Hippocampal formation (tissue), 2 donors: ENCODE data around the gene PTPRN2.
"Not testable (repeated sequence)": the region's sequence is repeated elsewhere in the genome, so short reads cannot be mapped to it uniquely, and the experiment has no call there.

Experiments
- DNase-seq, 2 donors: peaks; one replicate each; lab custom pipeline; 2025; lab: John Stamatoyannopoulos, UW

PTPRN2 gene

DNA sequence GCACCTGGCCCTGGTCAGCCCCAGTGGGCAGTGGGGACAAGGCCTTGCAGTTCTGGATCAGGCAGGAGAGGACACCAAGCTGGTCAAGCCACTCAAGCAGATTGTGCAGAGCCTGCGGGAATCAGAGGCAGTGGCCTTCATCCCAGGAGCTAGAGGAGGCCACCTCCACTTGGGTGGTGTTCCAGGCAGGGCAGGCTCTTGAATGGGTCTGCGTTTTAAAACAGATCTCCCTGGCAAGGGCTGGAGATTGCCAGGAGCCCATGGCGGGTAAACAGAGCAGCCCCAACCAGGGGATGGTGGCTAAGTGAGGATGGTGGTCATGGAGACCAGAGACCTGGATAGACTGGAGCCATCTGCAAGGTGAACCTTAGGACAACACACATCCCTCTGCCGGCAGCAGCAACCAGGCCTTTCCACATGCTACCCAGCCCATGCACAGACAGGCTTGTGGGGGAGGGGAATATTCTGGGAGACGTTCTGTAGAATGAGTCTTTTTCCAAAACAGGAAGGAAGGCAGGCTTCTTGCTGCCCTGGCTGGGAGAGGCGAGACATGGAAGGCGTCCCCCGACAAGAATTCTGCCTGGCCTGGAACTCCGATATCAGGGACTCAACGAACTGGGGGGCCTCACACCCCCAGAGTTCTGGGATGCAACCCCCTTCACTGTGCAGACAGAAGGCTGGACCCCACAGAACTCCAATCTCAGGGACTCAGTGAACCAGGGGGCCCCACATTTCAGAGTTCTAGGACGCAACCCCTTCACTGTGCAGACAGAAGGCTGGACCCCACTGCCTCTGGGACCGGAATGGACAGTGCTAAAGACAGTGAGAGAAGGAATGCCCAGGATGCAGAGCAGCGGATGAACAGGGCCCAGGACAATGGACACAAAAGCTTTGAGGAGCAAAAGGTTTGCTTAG lies 264.8 kb downstream of the PTPRN2 start:
- DNase-seq: no peak

DNA sequence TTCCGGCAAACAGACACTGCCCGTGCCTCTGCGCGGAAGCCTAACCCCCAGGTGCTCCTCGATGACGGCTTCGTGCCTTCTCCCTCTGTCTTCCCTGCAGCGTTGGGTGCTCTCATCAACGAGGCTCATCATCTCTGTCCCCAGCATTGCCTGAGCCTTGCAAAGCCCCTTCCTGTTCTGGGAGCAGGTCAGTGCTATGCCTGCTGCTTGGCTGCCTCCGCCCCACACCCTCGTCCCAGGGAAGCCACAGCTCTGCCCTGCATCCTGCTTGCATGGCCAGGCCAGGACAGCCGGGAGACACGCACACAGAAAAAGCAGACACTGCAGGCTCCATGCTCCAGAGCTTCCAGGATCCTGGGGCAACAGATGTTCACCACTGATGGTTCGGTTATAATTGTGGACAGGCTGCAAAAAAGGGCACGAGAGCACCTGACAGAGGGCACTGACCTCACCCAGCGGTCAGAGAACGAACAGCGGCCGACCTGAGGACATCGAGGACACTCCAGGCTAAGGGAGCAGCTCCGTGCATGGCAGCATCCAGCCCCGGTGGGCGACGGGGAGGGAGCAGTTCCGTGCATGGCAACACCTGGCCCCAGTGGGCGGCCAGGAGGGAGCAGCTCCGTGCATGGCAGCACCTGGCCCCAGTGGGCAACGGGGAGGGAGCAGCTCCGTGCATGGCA lies 265.5 kb downstream of the PTPRN2 start:
- no peak for DNase-seq

DNA sequence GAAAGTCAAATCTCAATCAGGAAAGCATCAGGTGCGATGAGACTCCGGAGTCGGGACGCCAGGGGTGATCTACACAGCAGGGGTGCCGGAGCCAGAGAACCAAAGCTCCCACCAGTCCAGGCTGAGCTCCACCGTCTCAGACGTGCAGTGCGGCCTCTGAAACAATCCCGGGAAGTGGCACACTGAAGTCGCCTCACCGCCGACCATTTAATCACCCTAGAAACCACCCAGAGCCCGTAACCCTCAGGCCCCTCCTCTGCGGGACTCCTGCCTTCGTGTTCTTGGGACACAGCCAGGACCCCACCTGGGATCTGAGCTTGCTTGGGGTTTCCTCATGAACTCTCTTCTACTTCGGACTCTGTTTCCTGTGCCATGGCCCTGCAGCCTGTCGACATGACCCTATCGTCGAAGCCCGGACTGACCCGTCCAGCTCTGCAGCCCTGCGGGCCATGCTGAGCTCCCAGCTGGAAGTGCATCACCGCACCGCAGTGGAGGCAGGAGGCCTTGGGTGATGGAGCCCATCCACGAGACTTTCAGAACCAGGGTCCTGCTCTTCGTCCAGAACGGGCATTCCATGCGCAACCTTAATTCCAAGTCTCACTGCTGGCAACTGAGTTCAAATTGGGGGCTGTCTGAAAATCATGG lies 266.4 kb downstream of the PTPRN2 start:
- DNase-seq: no peak

DNA sequence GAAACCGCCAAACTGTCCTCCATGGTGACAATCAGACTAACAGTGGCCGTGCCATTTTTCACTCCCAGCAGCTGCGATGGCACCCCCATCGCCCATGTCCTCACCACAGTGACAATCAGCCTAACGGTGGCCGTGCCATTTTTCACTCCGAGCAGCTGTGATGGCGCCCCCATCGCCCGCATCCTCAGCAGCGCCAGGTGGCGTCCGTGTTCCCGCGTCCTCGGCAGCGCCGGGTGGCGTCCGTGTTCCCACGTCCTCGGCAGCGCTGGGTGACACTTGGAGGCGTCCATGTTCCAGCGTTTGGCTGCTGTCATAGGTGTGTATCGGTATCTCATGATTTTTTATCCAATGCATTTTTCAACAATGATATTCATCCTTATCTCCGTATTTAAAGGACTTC lies 267.3 kb downstream of the PTPRN2 start:
- no peak for DNase-seq

DNA sequence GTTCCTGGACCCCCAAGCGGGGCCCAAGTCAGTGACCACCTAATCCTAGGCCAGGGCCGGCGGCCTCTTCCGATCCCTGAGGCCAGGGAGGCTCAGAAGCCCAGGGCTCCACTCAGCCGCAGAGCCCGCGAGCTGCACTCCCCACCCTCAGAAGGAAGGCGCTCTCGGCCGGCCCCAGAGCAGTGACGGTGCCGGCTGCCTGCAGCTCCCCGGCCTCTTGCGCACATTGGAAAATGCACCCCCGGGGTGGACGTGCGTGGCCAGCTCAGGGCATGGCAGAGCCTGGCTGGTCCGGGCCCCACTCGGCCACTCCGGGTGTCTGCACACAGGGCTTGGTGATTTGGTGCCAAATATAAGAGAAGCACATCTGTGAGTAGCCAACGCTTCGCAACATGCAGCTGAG lies 269.1 kb downstream of the PTPRN2 start:
- no peak for DNase-seq

DNA sequence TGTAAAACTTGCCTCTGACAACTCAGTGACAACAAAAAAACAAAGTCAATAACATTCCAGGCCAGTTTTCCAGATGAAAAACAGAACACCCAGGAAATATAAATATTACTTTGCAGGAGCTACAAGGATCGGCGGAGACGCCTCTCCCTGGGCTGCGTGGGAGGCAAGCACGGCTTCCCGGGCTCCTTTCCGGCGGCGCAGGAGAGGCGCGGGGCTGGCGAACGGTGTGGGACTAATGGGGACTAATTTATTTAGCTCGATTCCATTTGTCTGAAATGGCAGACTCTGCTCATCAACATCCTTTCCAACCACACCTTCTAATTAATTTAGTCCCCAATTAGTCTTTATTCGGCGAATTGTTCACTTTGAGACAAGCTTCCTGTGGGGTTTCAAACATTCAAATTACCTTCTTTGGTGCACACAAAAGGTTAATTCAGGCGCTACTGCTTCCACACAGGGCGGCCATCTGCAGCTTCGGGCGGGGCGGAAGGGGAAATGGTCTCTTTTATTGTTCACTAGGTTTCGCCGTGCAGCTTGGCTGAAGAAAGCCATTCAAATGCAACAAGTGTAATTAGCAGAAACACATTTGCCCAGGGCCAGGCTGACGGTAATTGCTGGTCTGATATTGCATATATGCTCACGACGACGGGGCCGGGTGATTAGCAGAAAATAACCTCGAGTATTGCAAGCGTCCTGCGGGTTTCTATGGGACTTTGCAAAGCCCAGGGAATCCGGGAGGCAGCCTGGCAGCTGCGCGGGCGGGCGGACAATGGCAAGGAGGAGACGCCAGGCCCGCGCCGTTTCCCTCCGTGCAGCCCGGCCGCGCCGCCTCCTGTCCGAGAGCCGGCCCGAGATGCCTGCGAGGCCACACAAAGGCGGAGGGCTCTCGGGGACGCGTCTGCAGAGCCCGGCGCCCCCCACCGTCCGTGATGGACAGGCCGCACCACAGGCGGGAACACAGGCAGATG lies 270.1 kb downstream of the PTPRN2 start:
- peak in 1 of 2 donors; percentile 27 for DNase-seq

DNA sequence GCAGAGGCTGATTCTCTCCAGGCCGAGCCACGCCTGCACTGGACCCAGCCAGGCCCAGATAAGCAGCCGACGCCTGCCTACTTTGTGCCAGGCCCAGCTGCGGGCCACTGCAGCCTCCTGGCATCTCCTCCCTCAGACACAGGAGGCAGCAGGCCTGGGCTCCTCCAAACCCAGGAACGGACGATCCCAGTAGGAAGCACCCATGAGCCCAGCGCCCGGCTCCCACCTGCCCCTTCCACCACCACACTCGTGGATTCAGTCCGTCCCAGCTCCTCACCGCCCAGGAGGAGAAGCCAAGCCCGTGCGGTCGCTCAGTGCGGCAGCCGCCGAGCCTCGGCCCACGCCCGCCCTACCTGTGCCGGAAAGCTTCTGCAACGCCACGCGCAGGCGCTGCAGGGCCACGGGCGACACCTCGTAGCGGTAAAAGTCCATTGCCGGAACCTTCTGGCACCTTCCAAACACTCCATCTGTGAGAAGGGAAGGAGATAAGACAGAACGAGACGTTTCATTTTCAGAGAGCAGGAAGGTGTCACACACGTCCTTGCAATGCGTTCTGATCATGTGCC lies 271.1 kb downstream of the PTPRN2 start:
- DNase-seq: no peak

DNA sequence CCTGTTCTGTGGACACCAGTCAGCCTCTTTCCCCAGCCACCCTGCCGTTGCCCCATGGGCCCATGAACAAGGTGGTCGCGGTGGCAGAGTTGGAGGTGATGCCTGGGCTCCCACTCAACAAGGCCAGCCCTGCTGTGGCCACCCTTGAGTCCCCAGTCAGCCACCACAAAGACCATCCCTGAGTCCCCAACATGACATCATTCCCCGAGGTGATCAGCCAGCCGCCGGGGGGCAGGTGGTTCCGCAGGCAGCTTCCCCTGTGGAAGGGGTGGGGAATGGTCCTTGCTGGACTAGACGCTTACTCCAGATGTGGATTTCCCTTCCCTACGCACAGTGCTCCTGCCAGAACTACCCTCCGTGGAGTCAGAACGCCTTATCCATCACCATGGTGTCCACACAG lies 271.7 kb downstream of the PTPRN2 start:
- no peak for DNase-seq

DNA sequence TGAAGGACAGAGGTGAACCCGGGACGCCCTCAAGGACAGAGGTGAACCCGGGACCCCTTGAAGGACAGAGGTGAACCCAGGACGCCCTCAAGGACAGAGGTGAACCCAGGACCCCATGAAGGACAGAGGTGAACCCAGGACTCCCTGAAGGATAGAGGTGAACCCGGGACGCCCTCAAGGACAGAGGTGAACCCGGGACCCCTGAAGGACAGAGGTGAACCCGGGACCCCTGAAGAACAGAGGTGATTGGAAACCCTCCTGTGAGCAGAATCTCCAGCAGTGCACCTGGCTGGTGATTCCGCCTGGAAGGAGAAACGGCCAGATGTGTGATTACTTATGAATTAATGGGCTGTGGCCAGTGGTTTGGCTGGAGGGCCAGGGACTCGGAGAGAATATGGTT lies 272.3 kb downstream of the PTPRN2 start:
- DNase-seq: no peak

DNA sequence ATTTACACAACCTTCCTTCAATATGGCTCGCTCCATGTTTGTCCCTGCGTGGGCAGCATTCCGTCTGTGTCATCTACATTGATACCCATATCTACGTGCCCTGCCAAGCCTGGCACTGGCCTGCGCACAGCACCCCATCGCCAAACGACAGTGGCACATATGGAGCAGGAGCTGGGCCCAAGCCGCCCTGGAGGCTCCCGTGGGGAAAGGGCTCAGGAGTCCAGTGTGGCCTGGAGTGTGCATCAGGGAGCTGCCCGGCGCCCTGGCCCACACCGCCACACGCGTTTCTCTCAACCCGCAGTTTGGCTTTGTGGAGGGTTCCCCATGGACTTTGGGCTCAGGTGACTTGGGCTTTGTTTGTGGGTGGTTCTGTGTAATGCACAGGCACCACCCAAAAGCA lies 273.2 kb downstream of the PTPRN2 start:
- no peak for DNase-seq

DNA sequence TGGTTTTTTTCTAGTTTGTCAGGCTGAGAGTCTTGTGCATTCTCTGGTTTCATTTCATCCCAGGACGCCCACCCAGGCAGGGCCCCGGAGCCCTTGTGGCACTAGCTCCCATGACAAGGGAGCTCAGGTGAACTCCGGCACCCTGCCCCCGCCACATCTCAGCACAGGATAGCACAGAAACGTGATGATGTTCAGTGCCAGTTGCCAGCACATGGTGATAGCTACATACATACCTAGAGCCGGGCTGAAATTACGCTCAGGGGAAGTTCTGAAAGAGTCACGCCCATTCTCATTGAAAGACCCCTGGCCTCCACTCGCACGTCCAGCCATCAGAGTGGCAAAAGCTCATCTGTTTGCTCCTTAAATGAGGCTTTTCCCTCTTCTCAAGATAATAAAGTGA lies 273.7 kb downstream of the PTPRN2 start:
- no peak for DNase-seq

DNA sequence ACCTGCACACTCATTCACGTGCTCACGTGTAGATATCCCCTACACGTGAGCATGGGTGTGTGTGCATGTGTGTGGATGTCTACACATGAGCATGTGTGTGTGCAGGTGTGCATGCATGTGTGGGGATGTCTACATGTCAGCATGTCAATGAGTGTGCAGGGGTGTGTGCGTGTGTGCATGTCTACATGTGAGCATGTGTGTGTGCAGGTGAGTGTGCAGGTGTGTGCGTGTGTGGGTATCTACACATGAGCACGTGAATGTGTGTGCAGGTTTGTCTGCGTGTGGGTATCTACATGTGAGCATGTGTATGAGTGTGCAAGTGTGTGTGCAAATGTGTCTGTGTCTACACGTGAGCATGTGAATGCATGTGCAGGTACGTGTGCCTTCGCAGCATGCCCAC lies 274.8 kb downstream of the PTPRN2 start:
- DNase-seq: no peak

DNA sequence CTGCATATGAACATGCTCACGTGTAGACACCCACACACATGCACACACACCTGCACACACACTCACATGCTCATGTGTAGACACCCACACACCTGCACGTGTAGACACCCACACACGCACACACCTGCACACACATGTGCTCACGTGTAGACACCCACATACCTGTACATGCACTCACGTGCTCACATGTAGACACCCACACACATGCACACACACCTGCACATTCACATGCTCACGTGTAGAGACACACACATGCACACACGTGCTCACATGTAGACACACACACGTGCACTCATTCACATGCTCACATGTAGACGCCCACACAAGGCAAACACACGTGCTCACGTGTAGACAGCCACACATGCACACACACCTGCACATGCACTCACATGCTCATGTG lies 275.8 kb downstream of the PTPRN2 start:
- no peak for DNase-seq

DNA sequence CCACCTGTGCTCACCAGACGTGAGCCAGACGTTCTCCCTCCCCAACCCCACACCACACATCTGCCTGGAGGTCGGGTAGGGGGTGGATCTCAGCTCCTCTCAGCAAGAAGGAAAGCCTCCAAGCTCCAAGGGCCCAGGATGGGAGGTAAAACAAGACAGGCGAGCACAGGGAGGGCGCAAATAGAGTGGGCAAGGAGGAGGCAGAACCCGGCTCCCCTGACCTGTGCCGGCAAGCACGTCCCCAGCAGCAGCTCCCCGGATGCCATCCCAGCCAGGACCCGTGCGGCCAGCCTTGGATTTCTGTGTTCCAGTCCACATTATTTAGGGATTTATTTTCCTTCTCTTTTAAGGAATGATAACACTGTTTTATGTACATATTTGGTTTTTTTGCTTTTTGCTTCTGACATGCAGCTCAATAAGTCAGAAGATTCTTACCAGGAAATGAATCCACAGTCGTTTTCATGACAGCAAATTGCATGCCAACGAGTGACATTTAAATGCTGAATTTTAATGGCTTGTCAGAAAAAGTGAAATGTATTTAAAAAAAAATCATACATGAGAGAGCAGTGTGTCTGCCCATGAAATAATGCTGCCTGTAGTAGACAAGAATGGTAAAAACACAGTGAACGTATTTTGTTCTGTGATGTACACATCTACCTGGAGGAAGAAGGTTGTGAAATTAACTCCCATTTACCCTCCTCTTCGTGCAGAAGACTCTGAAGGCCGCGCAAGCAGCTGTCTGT lies 276.5 kb downstream of the PTPRN2 start:
- DNase-seq: no peak

DNA sequence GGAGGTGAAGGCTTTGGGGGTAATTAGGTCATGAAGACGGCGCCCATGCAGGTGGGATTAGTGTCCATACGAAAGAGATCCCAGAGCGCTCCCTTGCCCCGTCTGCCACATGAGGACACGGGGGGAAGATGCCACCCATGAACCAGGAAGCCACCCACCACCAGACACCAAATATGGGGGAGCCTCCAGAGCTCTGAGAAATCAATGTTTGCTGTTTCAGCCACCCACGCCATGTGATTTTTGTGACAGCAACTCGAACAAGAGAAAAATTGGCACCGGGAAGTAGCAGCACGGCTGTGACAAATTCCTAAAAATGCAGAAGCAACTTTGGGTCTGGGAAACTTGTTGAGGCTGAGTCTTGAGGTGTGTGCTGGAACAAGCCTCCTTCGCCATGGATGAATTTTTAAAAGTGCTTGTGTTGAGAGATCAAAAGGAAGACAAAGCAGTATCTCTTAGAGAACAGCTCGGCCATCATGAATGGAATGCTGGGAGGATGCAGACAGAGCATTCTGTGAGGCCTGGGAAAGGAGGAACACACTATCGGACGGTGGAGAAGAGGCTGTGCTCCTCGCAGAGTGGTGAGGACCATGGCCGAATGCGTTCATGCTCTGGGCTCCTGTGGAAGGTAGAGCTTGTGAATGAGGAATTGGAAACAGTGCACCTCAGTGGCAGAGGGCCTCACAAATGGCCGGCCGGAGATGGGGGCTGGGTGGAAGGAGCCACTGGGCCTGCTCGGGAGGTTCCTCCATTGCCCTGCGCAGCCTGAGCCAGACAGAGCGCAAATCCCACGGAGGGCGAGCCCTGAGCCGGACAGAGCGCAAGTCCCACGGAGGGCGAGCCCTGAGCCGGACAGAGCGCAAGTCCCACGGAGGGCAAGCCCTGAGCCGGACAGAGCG lies 277.5 kb downstream of the PTPRN2 start:
- DNase-seq: no peak

DNA sequence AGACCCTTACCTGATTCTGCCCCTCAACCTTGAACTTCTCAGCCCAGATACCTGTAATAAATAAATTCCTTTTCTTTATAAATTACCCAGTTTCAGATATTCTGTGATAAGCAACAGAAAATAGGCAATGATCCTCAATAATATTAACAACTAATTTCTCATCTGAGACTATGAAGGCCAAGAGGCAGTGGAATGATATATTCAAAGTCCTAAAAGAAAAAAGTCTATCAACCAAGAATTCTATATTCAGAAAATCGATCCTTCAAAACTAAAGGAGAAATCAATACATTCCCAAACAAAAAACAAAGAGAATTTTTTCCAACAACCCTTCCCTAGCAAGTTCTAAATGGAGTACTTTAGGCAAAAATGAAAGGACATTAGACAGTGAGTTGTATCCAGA lies 279.6 kb downstream of the PTPRN2 start:
- no peak for DNase-seq

DNA sequence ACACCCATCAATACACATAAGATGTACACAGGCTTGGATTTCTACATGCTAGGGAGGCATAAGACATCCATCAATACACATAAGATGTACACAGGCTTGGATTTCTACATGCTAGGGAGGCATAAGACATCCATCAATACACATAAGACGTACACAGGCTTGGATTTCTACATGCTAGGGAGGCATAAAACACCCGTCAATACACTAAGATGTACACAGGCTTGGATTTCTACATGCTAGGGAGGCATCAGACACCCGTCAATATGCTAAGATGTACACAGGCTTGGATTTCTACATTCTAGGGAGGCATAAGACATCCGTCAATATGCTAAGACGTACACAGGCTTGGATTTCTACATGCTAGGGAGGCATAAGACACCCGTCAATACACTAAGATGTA lies 283.6 kb downstream of the PTPRN2 start:
- not testable (repeated sequence) for DNase-seq

DNA sequence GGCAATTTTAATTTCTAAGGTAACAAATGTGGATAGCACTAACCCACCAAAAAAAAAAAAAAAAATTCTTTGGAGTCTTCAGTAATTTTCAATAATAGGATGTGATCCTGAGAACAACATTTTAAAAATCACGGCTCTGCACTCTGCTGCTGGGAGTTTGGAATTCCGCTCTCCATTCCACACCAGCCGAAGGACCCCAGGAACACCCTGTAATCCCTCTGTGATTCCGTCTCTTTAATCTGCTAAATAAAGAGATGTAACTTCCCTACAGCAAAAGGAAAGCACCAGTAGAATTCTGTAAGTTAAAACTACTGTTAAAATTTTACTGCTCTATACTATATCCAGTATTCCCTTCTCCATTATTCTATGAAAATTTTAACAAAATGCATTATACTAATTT lies 284.5 kb downstream of the PTPRN2 start:
- DNase-seq: no peak

DNA sequence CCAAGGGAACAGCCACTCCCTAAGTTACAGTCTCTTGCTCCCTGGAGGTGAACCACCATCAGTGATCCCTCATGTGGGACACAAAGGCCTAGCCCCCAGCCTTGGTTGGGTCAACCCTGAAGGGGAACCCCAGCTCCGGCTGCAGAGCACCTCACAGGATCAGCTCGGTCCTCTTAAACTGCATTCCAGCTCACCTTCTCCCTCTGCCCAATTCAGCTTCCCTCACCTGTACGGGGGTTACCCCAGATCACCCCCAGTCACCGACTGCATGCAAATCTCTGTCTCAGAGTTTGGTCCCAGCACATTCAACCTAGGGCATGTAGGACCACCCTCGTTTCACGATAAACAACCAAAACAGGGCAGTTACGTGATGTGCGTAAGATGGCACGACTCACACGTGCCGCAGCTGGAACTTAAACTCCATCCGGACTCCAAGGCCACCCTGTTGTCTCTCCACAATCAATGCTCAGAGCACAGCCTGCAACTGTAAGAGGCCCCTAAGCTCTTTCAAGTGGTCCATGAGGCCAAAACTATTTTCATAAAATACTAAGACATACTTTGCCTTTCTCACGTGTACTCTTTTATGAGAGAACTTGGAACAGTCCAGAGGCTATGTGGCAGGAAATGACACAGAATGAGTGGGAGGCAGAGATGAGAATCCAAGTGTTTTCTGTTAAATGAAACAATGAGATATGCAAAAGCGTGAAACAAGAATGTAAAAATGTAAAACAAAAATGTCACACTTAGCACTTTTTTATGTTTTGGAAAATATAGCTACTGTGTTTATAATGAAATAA lies 285.2 kb downstream of the PTPRN2 start:
- DNase-seq: no peak
